ENCODE data around the gene PIEZO2.
"Not testable (repeated sequence)": the region's sequence is repeated elsewhere in the genome, so short reads cannot be mapped to it uniquely, and the experiment has no call there.

The PIEZO2 gene

DNA sequence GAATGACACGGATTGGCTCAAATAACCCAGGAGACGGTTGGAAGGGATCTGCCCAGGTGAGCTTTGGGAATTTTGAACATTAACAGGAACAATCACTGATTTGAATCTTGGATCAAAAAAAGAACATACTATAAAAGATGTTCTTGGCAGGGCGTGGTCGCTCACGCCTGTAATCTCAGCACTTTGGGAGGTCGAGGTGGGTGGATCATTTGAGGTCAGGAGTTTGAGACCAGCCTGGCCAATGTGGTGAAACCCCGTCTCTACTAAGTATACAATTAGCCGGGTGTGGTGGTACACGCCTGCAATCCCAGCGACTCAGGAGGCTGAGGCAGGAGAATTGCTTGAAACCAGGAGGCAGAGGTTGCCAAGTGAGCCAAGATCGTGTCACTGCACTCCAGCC lies 24.8 kb upstream of the PIEZO2 start:
- not testable (repeated sequence) for H3K4ac ChIP-seq (ENCODE audit: low read depth in 1 of 2, low read length in 2 of 2); H3K36me3 ChIP-seq (ENCODE audit: control insufficient read depth in 1 of 2, insufficient read depth in 2 of 2, low read depth in 1 of 2, low read length in 2 of 2); H3K9ac ChIP-seq (ENCODE audit: low read length); H3K79me1 ChIP-seq (replicated peaks; ENCODE audit: low read length, poor library complexity, severe bottlenecking); H3K9me3 ChIP-seq (ENCODE audit: control insufficient read depth, low read length); H3K4me3 ChIP-seq (ENCODE audit: insufficient read depth in 1 of 2, low read depth in 1 of 2, low read length in 2 of 2); H3K4me2 ChIP-seq (ENCODE audit: low read length, poor library complexity, severe bottlenecking); H3K4me1 ChIP-seq (ENCODE audit: control insufficient read depth, insufficient read depth, low read depth, low read length); H2BK12ac ChIP-seq (ENCODE audit: low read length in 2 of 2); H2BK5ac ChIP-seq (ENCODE audit: low read depth, low read length, poor library complexity, severe bottlenecking); H4K8ac ChIP-seq (ENCODE audit: low read length); H2BK120ac ChIP-seq (ENCODE audit: low read depth, low read length); H2BK15ac ChIP-seq (ENCODE audit: low read depth, poor library complexity, severe bottlenecking); H3K18ac ChIP-seq (ENCODE audit: low read depth in 1 of 2, low read length in 2 of 2); H3K27me3 ChIP-seq (ENCODE audit: control insufficient read depth in 1 of 2, insufficient read depth in 1 of 2, low read length in 2 of 2); DNase-seq; H3K23ac ChIP-seq (ENCODE audit: low read length in 2 of 2); H3K14ac ChIP-seq (ENCODE audit: low read length in 2 of 2); H2AFZ ChIP-seq (ENCODE audit: low read depth, low read length); H4K91ac ChIP-seq (ENCODE audit: low read length); H3K27ac ChIP-seq (ENCODE audit: low read length, poor library complexity, severe bottlenecking)
- H2AK5ac ChIP-seq (ENCODE audit: low read length, severe bottlenecking): peak overlapping the region; percentile 23
- 96% methylated on average over 11 of the region's 11 CpGs for WGBS

- H4K8ac ChIP-seq (ENCODE audit: low read length): no peak overlapping the region
Observed at GRCh38 chr18:11167778-11168177, 18.4 kb upstream of the PIEZO2 start.

GRCh38 chr18:11165952-11166351 lies 16.6 kb upstream of the PIEZO2 start:
- Histone ChIP-seq H2BK5ac (ENCODE audit: low read depth, low read length, poor library complexity, severe bottlenecking) (no peak overlapping the region), H3K23ac (ENCODE audit: low read length in 2 of 2) (no peak overlapping the region), H3K4me1 (ENCODE audit: control insufficient read depth, insufficient read depth, low read depth, low read length) (peaks cover 3% of the 10 kb centered on the region), H3K14ac (ENCODE audit: low read length in 2 of 2) (no peak overlapping the region), H3K18ac (ENCODE audit: low read depth in 1 of 2, low read length in 2 of 2) (no peak overlapping the region), H4K8ac (ENCODE audit: low read length) (no peak overlapping the region), H3K79me1 (replicated peaks; ENCODE audit: low read length, poor library complexity, severe bottlenecking) (no peaks in the 10 kb centered on the region), H3K27me3 (ENCODE audit: control insufficient read depth in 1 of 2, insufficient read depth in 1 of 2, low read length in 2 of 2) (no peaks in the 10 kb centered on the region), H3K27ac (ENCODE audit: low read length, poor library complexity, severe bottlenecking) (no peak overlapping the region), H3K9ac (ENCODE audit: low read length) (no peak overlapping the region), H2AFZ (ENCODE audit: low read depth, low read length) (no peak overlapping the region), H3K4me3 (ENCODE audit: insufficient read depth in 1 of 2, low read depth in 1 of 2, low read length in 2 of 2) (no peak overlapping the region), H2AK5ac (ENCODE audit: low read length, severe bottlenecking) (no peak overlapping the region), H3K4me2 (ENCODE audit: low read length, poor library complexity, severe bottlenecking) (no peak overlapping the region), H3K4ac (ENCODE audit: low read depth in 1 of 2, low read length in 2 of 2) (no peak overlapping the region), H3K36me3 (ENCODE audit: control insufficient read depth in 1 of 2, insufficient read depth in 2 of 2, low read depth in 1 of 2, low read length in 2 of 2) (no peaks in the 10 kb centered on the region), H2BK12ac (ENCODE audit: low read length in 2 of 2) (no peak overlapping the region), H3K9me3 (ENCODE audit: control insufficient read depth, low read length) (no peaks in the 10 kb centered on the region), H2BK15ac (ENCODE audit: low read depth, poor library complexity, severe bottlenecking) (no peak overlapping the region), H2BK120ac (ENCODE audit: low read depth, low read length) (no peak overlapping the region), H4K91ac (ENCODE audit: low read length) (no peak overlapping the region)
- DNase-seq: no peak
- WGBS: 87% methylated on average over 5 of the region's 7 CpGs

More at GRCh38 chr18:11167778-11168177, 18.4 kb upstream of the PIEZO2 start:
- H3K27ac ChIP-seq (ENCODE audit: low read length, poor library complexity, severe bottlenecking): no peak overlapping the region
- no peak overlapping the region for H3K4ac ChIP-seq (ENCODE audit: low read depth in 1 of 2, low read length in 2 of 2)
- H2AK5ac ChIP-seq (ENCODE audit: low read length, severe bottlenecking): no peak overlapping the region
- no peak overlapping the region for H4K91ac ChIP-seq (ENCODE audit: low read length)
- H3K9ac ChIP-seq (ENCODE audit: low read length): no peak overlapping the region
- H3K4me1 ChIP-seq (ENCODE audit: control insufficient read depth, insufficient read depth, low read depth, low read length): peaks cover 3% of the 10 kb centered on the region
- no peak overlapping the region for H3K4me2 ChIP-seq (ENCODE audit: low read length, poor library complexity, severe bottlenecking)
- no peak overlapping the region for H2BK12ac ChIP-seq (ENCODE audit: low read length in 2 of 2)
- H3K14ac ChIP-seq (ENCODE audit: low read length in 2 of 2): no peak overlapping the region
- H2BK120ac ChIP-seq (ENCODE audit: low read depth, low read length): no peak overlapping the region
- H2AFZ ChIP-seq (ENCODE audit: low read depth, low read length): no peak overlapping the region
- no peak overlapping the region for H2BK5ac ChIP-seq (ENCODE audit: low read depth, low read length, poor library complexity, severe bottlenecking)
- H2BK15ac ChIP-seq (ENCODE audit: low read depth, poor library complexity, severe bottlenecking): no peak overlapping the region
- WGBS: 92% methylated on average over 1 of the region's 1 CpG
- H3K4me3 ChIP-seq (ENCODE audit: insufficient read depth in 1 of 2, low read depth in 1 of 2, low read length in 2 of 2): no peak overlapping the region
- no peak overlapping the region for H3K23ac ChIP-seq (ENCODE audit: low read length in 2 of 2)
- no peaks in the 10 kb centered on the region for H3K9me3 ChIP-seq (ENCODE audit: control insufficient read depth, low read length)
- H3K18ac ChIP-seq (ENCODE audit: low read depth in 1 of 2, low read length in 2 of 2): no peak overlapping the region
- H3K79me1 ChIP-seq (replicated peaks; ENCODE audit: low read length, poor library complexity, severe bottlenecking): no peaks in the 10 kb centered on the region
- DNase-seq: peak; percentile 81
- no peaks in the 10 kb centered on the region for H3K36me3 ChIP-seq (ENCODE audit: control insufficient read depth in 1 of 2, insufficient read depth in 2 of 2, low read depth in 1 of 2, low read length in 2 of 2)
- H3K27me3 ChIP-seq (ENCODE audit: control insufficient read depth in 1 of 2, insufficient read depth in 1 of 2, low read length in 2 of 2): no peaks in the 10 kb centered on the region

DNA sequence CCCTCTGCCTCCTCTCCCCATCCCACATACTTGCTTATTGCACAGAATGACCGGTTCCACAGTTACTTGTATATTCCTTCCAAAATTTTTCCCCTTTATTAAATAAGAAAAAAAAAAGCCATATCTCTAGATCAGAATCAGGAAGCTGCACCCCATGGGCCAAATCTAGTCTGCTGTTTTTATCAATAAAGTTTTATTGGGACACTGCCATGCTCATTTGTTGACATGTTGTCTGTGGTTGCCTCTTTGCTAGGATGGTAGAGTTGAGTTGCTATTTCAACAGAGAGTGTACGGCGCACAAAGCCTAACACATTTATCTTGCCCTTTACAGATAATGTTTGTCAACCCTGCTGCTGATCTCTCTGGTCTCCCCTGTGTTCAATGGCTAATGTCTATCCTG lies 15.8 kb upstream of the PIEZO2 start:
- Histone ChIP-seq H2BK15ac (ENCODE audit: low read depth, poor library complexity, severe bottlenecking) (no peak overlapping the region), H3K79me1 (replicated peaks; ENCODE audit: low read length, poor library complexity, severe bottlenecking) (no peaks in the 10 kb centered on the region), H3K23ac (ENCODE audit: low read length in 2 of 2) (no peak overlapping the region), H3K18ac (ENCODE audit: low read depth in 1 of 2, low read length in 2 of 2) (no peak overlapping the region), H2AFZ (ENCODE audit: low read depth, low read length) (no peak overlapping the region), H3K36me3 (ENCODE audit: control insufficient read depth in 1 of 2, insufficient read depth in 2 of 2, low read depth in 1 of 2, low read length in 2 of 2) (no peaks in the 10 kb centered on the region), H2BK5ac (ENCODE audit: low read depth, low read length, poor library complexity, severe bottlenecking) (no peak overlapping the region), H4K8ac (ENCODE audit: low read length) (no peak overlapping the region), H3K4ac (ENCODE audit: low read depth in 1 of 2, low read length in 2 of 2) (no peak overlapping the region), H2BK12ac (ENCODE audit: low read length in 2 of 2) (no peak overlapping the region), H3K9ac (ENCODE audit: low read length) (no peak overlapping the region), H3K14ac (ENCODE audit: low read length in 2 of 2) (no peak overlapping the region), H3K27ac (ENCODE audit: low read length, poor library complexity, severe bottlenecking) (no peak overlapping the region), H3K27me3 (ENCODE audit: control insufficient read depth in 1 of 2, insufficient read depth in 1 of 2, low read length in 2 of 2) (peaks cover 0 to 7% of the 10 kb centered on the region in 2 experiments), H4K91ac (ENCODE audit: low read length) (no peak overlapping the region), H2BK120ac (ENCODE audit: low read depth, low read length) (no peak overlapping the region), H3K9me3 (ENCODE audit: control insufficient read depth, low read length) (no peaks in the 10 kb centered on the region), H3K4me1 (ENCODE audit: control insufficient read depth, insufficient read depth, low read depth, low read length) (peaks cover 3% of the 10 kb centered on the region), H3K4me2 (ENCODE audit: low read length, poor library complexity, severe bottlenecking) (no peak overlapping the region), H2AK5ac (ENCODE audit: low read length, severe bottlenecking) (no peak overlapping the region), H3K4me3 (ENCODE audit: insufficient read depth in 1 of 2, low read depth in 1 of 2, low read length in 2 of 2) (no peak overlapping the region)
- no peak for DNase-seq
- WGBS: 98% methylated on average over 3 of the region's 3 CpGs

Measured in mesenchymal stem cell (in vitro differentiated cells and primary cell).